Caco-2 (cell line): ENCODE data around the gene RBFOX1. TPM values are rescaled to one million over a fixed set of nuclear protein-coding genes. Genes with fewer than 3 reads are reported as not detected.

Experiments
- BruUV-seq: library from RNA; stranded (reverse); fragments of 400-500 nt; replicated peaks from 2 replicates; lab custom pipeline; 2021; lab: Mats Ljungman, UMichigan
- CTCF ChIA-PET: fragments of 300-600 bp; sonication (Branson Sonifier 250); formaldehyde crosslinking; loops from one replicate; lab custom pipeline; 2022; ENCODE audit warnings: antibody characterized with exemption; lab: Charles Lee
- POLR2A ChIA-PET: fragments of 300-600 bp; sonication (Branson Sonifier 250); formaldehyde crosslinking; loops from one replicate; lab custom pipeline; 2022; ENCODE audit warnings: antibody characterized with exemption; lab: Charles Lee
- DNase-seq, 2 experiments: peaks; one replicate each; pipeline versions ENCODE4 v3.0.0 to v3.0.0-alpha.2; 2020 to 2022
- H3K27me3 ChIP-seq: replicated peaks from 2 replicates; pipeline ENCODE4 v1.6.0; 2011; ENCODE audit warnings: low read length; ENCODE audit not compliant: control insufficient read depth, insufficient read depth
- H3K36me3 ChIP-seq: 2 replicates; pipeline ENCODE4 v1.5.1; 2011; ENCODE audit warnings: low read length; ENCODE audit not compliant: control insufficient read depth, insufficient read depth
- H3K4me1 ChIP-seq: fragments of 250-450 bp; sonication (Bioruptor Pico); 2 replicates; pipeline ENCODE4 v1.5.1; 2020; ENCODE audit warnings: mild to moderate bottlenecking
- H3K4me3 ChIP-seq: 2 replicates; pipeline ENCODE4 v1.5.1; 2011; ENCODE audit warnings: low read depth, mild to moderate bottlenecking, control low read depth, low read length
- H3K9me3 ChIP-seq: fragments of 250-450 bp; sonication (Bioruptor Pico); 2 replicates; pipeline ENCODE4 v1.5.1; 2020; ENCODE audit warnings: mild to moderate bottlenecking, moderate library complexity
- H3K27ac Mint-ChIP-seq: one replicate; pipeline ENCODE4 v1.8.0; 2022; ENCODE audit warnings: mixed read lengths; ENCODE audit not compliant: unreplicated experiment
- H3K27me3 Mint-ChIP-seq: one replicate; pipeline ENCODE4 v1.8.0; 2022; ENCODE audit warnings: mixed read lengths; ENCODE audit not compliant: insufficient read depth, unreplicated experiment
- H3K36me3 Mint-ChIP-seq: one replicate; pipeline ENCODE4 v1.8.0; 2022; ENCODE audit warnings: mild to moderate bottlenecking, mixed read lengths; ENCODE audit not compliant: insufficient read depth, unreplicated experiment
- H3K4me1 Mint-ChIP-seq: one replicate; pipeline ENCODE4 v1.8.0; 2022; ENCODE audit warnings: low read depth, mixed read lengths; ENCODE audit not compliant: unreplicated experiment
- H3K4me3 Mint-ChIP-seq: one replicate; pipeline ENCODE4 v1.8.0; 2022; ENCODE audit warnings: mild to moderate bottlenecking, moderate library complexity, mixed read lengths; ENCODE audit not compliant: unreplicated experiment
- H3K9me3 Mint-ChIP-seq: one replicate; pipeline ENCODE4 v1.8.0; 2022; ENCODE audit warnings: mixed read lengths; ENCODE audit not compliant: unreplicated experiment
- intact Hi-C: fragments of 100-400 bp; cut with micrococcal nuclease; formaldehyde crosslinking; loops from one replicate; pipeline ENCODE4 v1.10.0; 2022; ENCODE audit not compliant: unreplicated experiment
- total RNA-seq: library from RNA; stranded (reverse); gene quantifications from 2 replicates; pipeline ENCODE4 v1.2.3, GENCODE V29; 2022
- TF ChIP-seq, protein P1 (sequence below), 2 experiments: fragments of 200-600 bp in 1 of 2; IDR thresholded peaks; 1 replicate in 1 of 2; 2 replicates in 1 of 2; pipeline versions ENCODE4 v1.5.1 to v1.8.0; 2011 to 2022; ENCODE audit warnings: antibody characterized with exemption in 1 of 2, control low read depth in 1 of 2, inconsistent platforms in 1 of 2, low read depth in 1 of 2, low read length in 1 of 2, mild to moderate bottlenecking in 1 of 2, moderate library complexity in 1 of 2; ENCODE audit not compliant: insufficient read depth in 1 of 2, severe bottlenecking in 1 of 2, unreplicated experiment in 1 of 2

The RBFOX1 gene
- total RNA-seq, 1 experiment from 2014 or later = 0.91 TPM

DNA sequence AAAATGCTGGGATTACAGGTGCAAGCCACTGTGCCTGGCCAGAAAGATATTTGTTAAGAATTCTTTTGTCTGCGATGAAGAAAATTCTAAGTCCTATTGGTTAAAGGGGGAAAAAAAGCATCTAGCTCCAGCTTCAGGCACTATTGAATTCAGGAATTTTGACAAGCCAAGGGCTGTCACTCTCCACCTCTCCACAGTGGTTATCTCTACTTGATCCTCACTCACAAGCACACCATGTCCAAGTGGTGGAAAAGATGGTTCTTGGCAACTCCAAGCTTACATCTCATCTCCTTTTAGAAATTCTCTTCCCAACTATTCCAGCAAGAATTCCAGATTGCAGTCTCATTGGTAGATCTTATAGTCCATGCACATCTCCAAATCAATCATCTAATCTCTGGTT, 7.1 kb downstream of the RBFOX1 start:
- ChIA-PET CTCF (no interaction called here), POLR2A (no interaction called here)
- H3K4me3 Mint-ChIP-seq = no peak overlapping the region
- H3K36me3 ChIP-seq = no peaks in the 10 kb centered on the region
- DNase-seq = no peak
- H3K36me3 Mint-ChIP-seq = no peaks in the 10 kb centered on the region
- no TSS peak for BruUV-seq
- H3K4me1 ChIP-seq = no peaks in the 10 kb centered on the region
- no peaks in the 10 kb centered on the region for H3K4me1 Mint-ChIP-seq
- no peak overlapping the region for H3K27ac Mint-ChIP-seq
- H3K9me3 Mint-ChIP-seq = no peaks in the 10 kb centered on the region
- no peaks in the 10 kb centered on the region for H3K9me3 ChIP-seq
- intact Hi-C loops = no loop called here
- no peaks in the 10 kb centered on the region for H3K27me3 ChIP-seq
- TF ChIP-seq, protein P1, sequence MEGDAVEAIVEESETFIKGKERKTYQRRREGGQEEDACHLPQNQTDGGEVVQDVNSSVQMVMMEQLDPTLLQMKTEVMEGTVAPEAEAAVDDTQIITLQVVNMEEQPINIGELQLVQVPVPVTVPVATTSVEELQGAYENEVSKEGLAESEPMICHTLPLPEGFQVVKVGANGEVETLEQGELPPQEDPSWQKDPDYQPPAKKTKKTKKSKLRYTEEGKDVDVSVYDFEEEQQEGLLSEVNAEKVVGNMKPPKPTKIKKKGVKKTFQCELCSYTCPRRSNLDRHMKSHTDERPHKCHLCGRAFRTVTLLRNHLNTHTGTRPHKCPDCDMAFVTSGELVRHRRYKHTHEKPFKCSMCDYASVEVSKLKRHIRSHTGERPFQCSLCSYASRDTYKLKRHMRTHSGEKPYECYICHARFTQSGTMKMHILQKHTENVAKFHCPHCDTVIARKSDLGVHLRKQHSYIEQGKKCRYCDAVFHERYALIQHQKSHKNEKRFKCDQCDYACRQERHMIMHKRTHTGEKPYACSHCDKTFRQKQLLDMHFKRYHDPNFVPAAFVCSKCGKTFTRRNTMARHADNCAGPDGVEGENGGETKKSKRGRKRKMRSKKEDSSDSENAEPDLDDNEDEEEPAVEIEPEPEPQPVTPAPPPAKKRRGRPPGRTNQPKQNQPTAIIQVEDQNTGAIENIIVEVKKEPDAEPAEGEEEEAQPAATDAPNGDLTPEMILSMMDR (IDR thresholded peaks at IDR 0.05; ENCODE audit: insufficient read depth in 1 of 2, low read depth in 1 of 2, low read length in 1 of 2, severe bottlenecking in 1 of 2, unreplicated experiment in 1 of 2) = no peak
- peaks cover 5% of the 10 kb centered on the region for H3K27me3 Mint-ChIP-seq
- no peak overlapping the region for H3K4me3 ChIP-seq

DNA sequence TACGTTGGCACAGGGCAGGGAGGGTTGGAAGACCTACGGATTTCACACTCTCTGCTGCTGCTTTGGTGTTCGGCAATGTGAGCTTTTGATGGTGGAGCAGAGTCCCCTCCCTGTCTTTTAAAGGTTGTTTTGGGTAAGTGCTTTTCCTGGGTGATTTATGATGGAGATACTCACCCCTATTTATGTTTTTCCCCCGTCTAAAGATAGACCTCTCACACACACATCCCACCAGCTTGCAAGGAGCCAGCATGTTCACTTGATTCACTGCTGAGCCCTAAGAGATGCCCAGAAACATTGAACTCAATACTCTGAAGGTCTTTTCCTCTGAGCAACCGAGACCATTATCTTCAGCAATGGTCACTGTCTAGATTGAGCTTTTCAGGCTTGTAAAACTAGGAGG, 8.3 kb downstream of the RBFOX1 start:
- no peak overlapping the region for H3K4me3 ChIP-seq
- H3K9me3 ChIP-seq = no peaks in the 10 kb centered on the region
- BruUV-seq = no TSS peak
- intact Hi-C loops = no loop called here
- Mint-ChIP-seq H3K27me3 (peaks cover 5% of the 10 kb centered on the region), H3K4me3 (no peak overlapping the region), H3K27ac (no peak overlapping the region), H3K36me3 (no peaks in the 10 kb centered on the region), H3K9me3 (no peaks in the 10 kb centered on the region), H3K4me1 (no peaks in the 10 kb centered on the region)
- H3K4me1 ChIP-seq = no peaks in the 10 kb centered on the region
- ChIA-PET POLR2A (no interaction called here), CTCF (no interaction called here)
- no peaks in the 10 kb centered on the region for H3K27me3 ChIP-seq
- TF ChIP-seq, protein P1 (IDR thresholded peaks at IDR 0.05; ENCODE audit: insufficient read depth in 1 of 2, low read depth in 1 of 2, low read length in 1 of 2, severe bottlenecking in 1 of 2, unreplicated experiment in 1 of 2) = no peak
- no peak for DNase-seq
- H3K36me3 ChIP-seq = no peaks in the 10 kb centered on the region

DNA sequence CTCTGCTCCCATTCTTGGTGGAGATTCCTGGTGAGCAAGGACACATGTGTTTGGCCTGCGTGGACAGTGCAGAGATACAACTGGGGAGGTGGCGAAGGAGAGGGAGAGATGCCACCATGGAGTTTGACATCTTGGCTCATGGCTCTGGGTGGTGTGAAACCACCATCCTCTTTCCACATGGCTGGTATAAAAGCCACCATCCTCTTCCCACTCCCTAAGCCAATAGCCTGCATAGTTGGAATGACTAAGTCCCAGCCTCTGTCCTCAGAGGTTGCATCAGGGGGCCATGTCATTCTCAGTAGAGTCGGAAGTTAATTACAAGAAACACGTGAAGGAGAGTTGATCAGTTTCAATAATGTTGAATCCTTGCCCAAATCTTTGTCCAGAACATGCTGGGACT, 10.0 kb downstream of the RBFOX1 start:
- no peak overlapping the region for H3K27ac Mint-ChIP-seq

More for the DNA sequence above, 10.0 kb downstream of the RBFOX1 start:
- no peak overlapping the region for H3K4me3 Mint-ChIP-seq
- Histone ChIP-seq H3K9me3 (no peaks in the 10 kb centered on the region), H3K27me3 (no peaks in the 10 kb centered on the region), H3K36me3 (no peaks in the 10 kb centered on the region), H3K4me3 (no peak overlapping the region), H3K4me1 (no peaks in the 10 kb centered on the region)
- H3K9me3 Mint-ChIP-seq = no peaks in the 10 kb centered on the region
- peaks cover 5% of the 10 kb centered on the region for H3K27me3 Mint-ChIP-seq
- no peaks in the 10 kb centered on the region for H3K36me3 Mint-ChIP-seq
- CTCF ChIA-PET = no interaction called here
- no peak for DNase-seq
- intact Hi-C loops = no loop called here
- BruUV-seq = no TSS peak
- POLR2A ChIA-PET = no interaction called here
- TF ChIP-seq, protein P1 (IDR thresholded peaks at IDR 0.05; ENCODE audit: insufficient read depth in 1 of 2, low read depth in 1 of 2, low read length in 1 of 2, severe bottlenecking in 1 of 2, unreplicated experiment in 1 of 2) = no peak
- H3K4me1 Mint-ChIP-seq = no peaks in the 10 kb centered on the region
